Smooth muscle cell of the coronary artery (primary cell): ENCODE measurements around the gene RAP1A. TPM values are rescaled to one million over a fixed set of nuclear protein-coding genes. Genes with fewer than 3 reads are reported as not detected.

Source experiments
- total RNA-seq: library from RNA; depleted of rRNA; stranded (reverse); fragments of >200 nt; gene quantifications from 2 replicates; pipeline ENCODE4 v1.2.3, GENCODE V29; 2014; ENCODE audit warnings: low replicate concordance

The RAP1A gene
- 13.2 and 25.5 TPM in 2 replicates for total RNA-seq

GRCh38 chr1:111619635-111620440 is at the start of gene RAP1A:
Gene RAP1A (plus strand): TSS chr1:111619789. CDS start chr1:111691361, 71,572 bp downstream.

GRCh38 chr1:111739194-111739924 is 119.8 kb downstream of the RAP1A start, which contains the start of gene INKA2:
Gene INKA2 (minus strand): TSS chr1:111739395. CDS start chr1:111739242, 153 bp downstream.

GRCh38 chr1:111755331-111756123 is 135.9 kb downstream of the RAP1A start, which contains the start of gene DDX20:
Gene DDX20 (plus strand): TSS chr1:111755901. CDS start chr1:111755925, 24 bp downstream.

Other genes with a start within 250 kb of the RAP1A start
- gene OVGP1, start 192.1 kb upstream of the RAP1A start, total RNA-seq = 0.15 and 0.47 TPM in 2 replicates
- gene WDR77, start 170.5 kb upstream of the RAP1A start, total RNA-seq = 28.8 and 33.7 TPM in 2 replicates
- 151 and 303 TPM in 2 replicates for gene ATP5PB, start 170.3 kb upstream of the RAP1A start, total RNA-seq
- gene C1orf162, start 145.8 kb upstream of the RAP1A start, total RNA-seq = 0.08 and 0.35 TPM in 2 replicates
- gene ADORA3, start 116.2 kb upstream of the RAP1A start, total RNA-seq = not detected in 2 replicates
- not detected in 2 replicates for gene TMIGD3, start 116.2 kb upstream of the RAP1A start, total RNA-seq
- 1.1 and 5.7 TPM in 2 replicates for gene INKA2, start 119.6 kb downstream of the RAP1A start, total RNA-seq
- 10.9 and 15.1 TPM in 2 replicates for gene DDX20, start 136.1 kb downstream of the RAP1A start, total RNA-seq